Measurements from ENCODE around the gene PDCD2L.

Gene PDCD2L

GRCh38 chr19:34409189-34410164 is 5.3 kb downstream of the PDCD2L start:
- H3K9me3 ChIP-seq: no peaks in the 10 kb centered on the region
- no peaks in the 10 kb centered on the region for H3K27me3 ChIP-seq
- peaks cover 4 to 5% of the 10 kb centered on the region in 2 experiments for H3K4me1 ChIP-seq (ENCODE audit: control insufficient read depth in 1 of 2, insufficient read depth in 1 of 2, low read depth in 1 of 2, low read length in 1 of 2)
- no peak overlapping the region for H3K4me3 ChIP-seq (ENCODE audit: low read depth in 1 of 2, low read length in 1 of 2)
- H3K27ac ChIP-seq: no peak overlapping the region
- H3K36me3 ChIP-seq: no peaks in the 10 kb centered on the region
- TF ChIP-seq CTCF (IDR thresholded peaks at IDR 0.05): no peak

DNA sequence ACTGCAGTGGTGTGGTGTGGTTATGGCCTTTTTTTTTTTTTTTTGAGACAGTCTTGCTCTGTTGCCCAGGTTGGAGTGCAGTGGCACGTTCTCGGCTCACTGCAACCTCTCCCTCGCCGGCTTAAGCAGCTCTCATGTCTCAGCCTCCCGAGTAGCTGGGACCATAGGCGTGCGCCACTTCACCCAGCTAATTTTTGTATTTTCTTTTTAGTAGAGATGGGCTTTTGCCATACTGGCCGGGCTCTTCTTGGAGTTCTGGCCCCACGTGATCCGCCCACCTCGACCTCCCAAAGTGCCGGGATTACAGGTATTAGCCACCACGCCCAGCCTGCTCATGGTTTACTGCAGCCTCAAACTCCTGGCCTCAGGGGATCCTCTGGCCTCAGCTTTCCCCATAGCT is 7.0 kb downstream of the PDCD2L start:
- no peak overlapping the region for H3K27ac ChIP-seq
- no peaks in the 10 kb centered on the region for H3K9me3 ChIP-seq
- H3K27me3 ChIP-seq: no peaks in the 10 kb centered on the region
- H3K4me1 ChIP-seq (ENCODE audit: control insufficient read depth in 1 of 2, insufficient read depth in 1 of 2, low read depth in 1 of 2, low read length in 1 of 2): no peaks in the 10 kb centered on the region
- H3K4me3 ChIP-seq (ENCODE audit: low read depth in 1 of 2, low read length in 1 of 2): no peak overlapping the region
- TF ChIP-seq CTCF (IDR thresholded peaks at IDR 0.05): no peak
- H3K36me3 ChIP-seq: no peaks in the 10 kb centered on the region

- TF ChIP-seq CTCF (IDR thresholded peaks at IDR 0.05): no peak
- Histone ChIP-seq H3K27me3 (no peaks in the 10 kb centered on the region), H3K36me3 (no peaks in the 10 kb centered on the region), H3K4me1 (ENCODE audit: control insufficient read depth in 1 of 2, insufficient read depth in 1 of 2, low read depth in 1 of 2, low read length in 1 of 2) (no peaks in the 10 kb centered on the region), H3K9me3 (no peaks in the 10 kb centered on the region), H3K4me3 (ENCODE audit: low read depth in 1 of 2, low read length in 1 of 2) (no peak overlapping the region), H3K27ac (no peak overlapping the region)
These were observed 11.9 kb downstream of the PDCD2L start for GRCh38 chr19:34416021-34416545.

GRCh38 chr19:34418300-34418699 is 14.1 kb downstream of the PDCD2L start:
- Histone ChIP-seq H3K36me3 (no peaks in the 10 kb centered on the region), H3K27me3 (no peaks in the 10 kb centered on the region), H3K4me3 (ENCODE audit: low read depth in 1 of 2, low read length in 1 of 2) (no peak overlapping the region), H3K4me1 (ENCODE audit: control insufficient read depth in 1 of 2, insufficient read depth in 1 of 2, low read depth in 1 of 2, low read length in 1 of 2) (no peaks in the 10 kb centered on the region), H3K9me3 (no peaks in the 10 kb centered on the region), H3K27ac (no peak overlapping the region)
- no peak for TF ChIP-seq CTCF (IDR thresholded peaks at IDR 0.05)

DNA sequence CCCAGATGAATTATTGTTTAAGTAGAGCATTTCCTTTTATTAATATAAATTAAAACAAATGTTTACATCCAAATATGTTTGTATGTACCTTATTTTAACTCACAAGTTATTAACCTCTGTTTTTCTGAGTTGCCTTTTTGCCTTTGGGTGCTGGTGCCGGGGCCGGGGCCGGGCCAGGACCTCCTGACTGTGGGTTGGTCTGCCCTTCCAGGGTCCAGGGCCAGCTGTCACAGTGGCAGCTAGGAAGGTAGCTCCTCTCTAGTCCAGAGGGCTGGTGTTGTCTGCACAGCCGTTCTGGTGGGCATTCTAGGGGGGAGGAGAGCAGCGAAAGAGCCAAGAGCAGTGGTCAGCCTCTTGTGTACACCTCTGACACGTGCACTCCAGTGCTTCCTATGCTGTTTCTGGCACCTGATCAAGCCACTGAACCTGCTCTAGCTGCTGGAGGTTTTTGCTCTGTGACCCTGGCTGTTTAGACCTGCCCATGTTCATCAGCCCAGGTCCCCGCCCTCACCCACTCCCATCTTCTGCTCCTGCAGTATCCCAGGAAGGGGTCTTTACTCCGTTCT is 22.0 kb downstream of the PDCD2L start:
- H3K9me3 ChIP-seq: no peaks in the 10 kb centered on the region
- no peaks in the 10 kb centered on the region for H3K27me3 ChIP-seq
- no peak overlapping the region for H3K27ac ChIP-seq
- H3K4me3 ChIP-seq (ENCODE audit: low read depth in 1 of 2, low read length in 1 of 2): no peak overlapping the region
- H3K4me1 ChIP-seq (ENCODE audit: control insufficient read depth in 1 of 2, insufficient read depth in 1 of 2, low read depth in 1 of 2, low read length in 1 of 2): peaks cover 11 to 20% of the 10 kb centered on the region in 2 experiments
- no peak for TF ChIP-seq CTCF (IDR thresholded peaks at IDR 0.05)
- no peaks in the 10 kb centered on the region for H3K36me3 ChIP-seq
